Measurements from ENCODE around the gene MRPS18B.

The MRPS18B gene

GRCh38 chr6:30601815-30602641, 15.6 kb upstream of the MRPS18B start:
- in situ Hi-C loops (cut with MboI; ENCODE audit: low pct_unique_long_range_greater_than_20kb, low sequenced_read_pairs, unreplicated experiment), result no loop called here
- no peak for TF ChIP-seq CTCF (IDR thresholded peaks at IDR 0.05; ENCODE audit: extremely low read depth, insufficient read depth, missing control alignments)

GRCh38 chr6:30603961-30604360, 13.7 kb upstream of the MRPS18B start:
- in situ Hi-C loops (cut with MboI; ENCODE audit: low pct_unique_long_range_greater_than_20kb, low sequenced_read_pairs, unreplicated experiment), result no loop called here
- no peak for DNase-seq (ENCODE audit: low spot score)
- TF ChIP-seq CTCF (IDR thresholded peaks at IDR 0.05; ENCODE audit: extremely low read depth, insufficient read depth, missing control alignments), result no peak

More at GRCh38 chr6:30601815-30602641, 15.6 kb upstream of the MRPS18B start:
- no peak for DNase-seq (ENCODE audit: low spot score)

DNA sequence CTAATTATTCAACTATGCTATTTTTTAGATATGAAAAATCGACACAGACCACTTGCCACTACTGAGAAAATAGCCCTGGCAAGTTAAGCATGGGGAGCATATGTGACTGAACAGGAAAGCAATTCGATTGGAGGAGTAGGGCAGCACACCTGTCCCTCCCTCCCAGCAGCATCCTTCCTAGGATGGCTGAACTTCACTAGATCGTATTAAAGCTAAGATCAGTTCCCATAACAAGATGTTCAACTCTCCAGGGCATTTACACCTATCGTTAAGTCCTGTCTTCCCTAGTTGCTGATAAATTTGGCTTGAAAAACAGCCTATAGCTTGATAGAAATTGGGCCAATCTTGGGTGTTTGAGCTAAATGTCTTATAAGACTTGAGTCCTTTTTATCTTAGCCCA, 7.6 kb upstream of the MRPS18B start:
- TF ChIP-seq CTCF (IDR thresholded peaks at IDR 0.05; ENCODE audit: extremely low read depth, insufficient read depth, missing control alignments), result no peak
- no peak for DNase-seq (ENCODE audit: low spot score)
- in situ Hi-C loops (cut with MboI; ENCODE audit: low pct_unique_long_range_greater_than_20kb, low sequenced_read_pairs, unreplicated experiment), result no loop called here

- no peak for TF ChIP-seq CTCF (IDR thresholded peaks at IDR 0.05; ENCODE audit: extremely low read depth, insufficient read depth, missing control alignments)
- no peak for DNase-seq (ENCODE audit: low spot score)
- in situ Hi-C loops (cut with MboI; ENCODE audit: low pct_unique_long_range_greater_than_20kb, low sequenced_read_pairs, unreplicated experiment), result no loop called here
Measured at GRCh38 chr6:30611150-30611855, 6.3 kb upstream of the MRPS18B start.

DNA sequence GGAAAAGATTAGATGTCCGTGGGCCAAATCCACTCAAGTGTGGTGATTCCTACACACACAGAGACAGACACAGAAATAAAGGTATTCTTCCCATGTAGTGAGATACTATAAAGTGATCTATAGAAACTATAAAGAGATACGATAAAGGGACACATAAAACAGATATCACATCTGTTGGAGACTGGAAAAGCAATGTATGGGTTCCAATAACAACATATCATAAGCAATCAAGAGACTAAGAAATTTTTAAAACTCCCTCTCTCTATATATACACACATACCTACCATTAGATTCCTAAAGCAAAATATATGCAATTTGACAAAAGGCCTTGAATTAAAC, 5.8 kb upstream of the MRPS18B start:
- in situ Hi-C loops (cut with MboI; ENCODE audit: low pct_unique_long_range_greater_than_20kb, low sequenced_read_pairs, unreplicated experiment), result no loop called here
- no peak for TF ChIP-seq CTCF (IDR thresholded peaks at IDR 0.05; ENCODE audit: extremely low read depth, insufficient read depth, missing control alignments)
- no peak for DNase-seq (ENCODE audit: low spot score)

DNA sequence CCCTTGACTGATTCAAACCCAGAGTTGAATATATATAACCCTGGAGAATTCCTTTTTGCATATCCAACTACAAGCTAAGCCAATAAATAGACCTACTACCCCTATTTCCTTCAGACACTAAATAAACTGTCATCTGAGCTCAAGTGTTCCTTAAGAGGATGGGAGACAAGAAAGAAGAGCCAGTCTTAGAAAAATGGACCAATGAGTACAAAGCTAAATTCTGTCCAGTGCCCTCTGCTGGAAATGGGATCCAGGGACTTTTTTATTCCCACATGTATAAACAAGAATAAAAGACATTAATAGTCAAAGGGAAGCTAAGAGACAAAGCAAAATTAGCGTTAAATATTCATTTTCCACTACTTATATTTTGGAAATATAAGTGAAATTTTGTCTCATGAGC, 5.4 kb upstream of the MRPS18B start:
- no peak for DNase-seq (ENCODE audit: low spot score)
- no peak for TF ChIP-seq CTCF (IDR thresholded peaks at IDR 0.05; ENCODE audit: extremely low read depth, insufficient read depth, missing control alignments)
- in situ Hi-C loops (cut with MboI; ENCODE audit: low pct_unique_long_range_greater_than_20kb, low sequenced_read_pairs, unreplicated experiment), result no loop called here
